A673 (cell line): ENCODE results near the gene ATP5F1D.

Experiments
- CTCF ChIP-seq: fragments of 300-800, 200-600 bp; sonication (generic); conservative IDR thresholded peaks from 2 replicates; pipeline ENCODE4 v1.5.1; 2017; ENCODE audit warnings: low read depth, mild to moderate bottlenecking, antibody characterized with exemption, low read length, moderate library complexity, mixed read lengths
- EZH2 ChIP-seq: fragments of 200-600 bp; sonication (generic); IDR thresholded peaks from 2 replicates; pipeline ENCODE4 v1.6.1; 2017; ENCODE audit warnings: borderline replicate concordance, low read depth, mild to moderate bottlenecking, mixed read lengths, antibody characterized with exemption, low read length; ENCODE audit not compliant: poor library complexity, severe bottlenecking

- TF ChIP-seq CTCF (no peak), EZH2 (no peak)
Observed at GRCh38 chr19:1252221-1252820, 10.8 kb downstream of the ATP5F1D start.
